NCI-H226 (cell line): ENCODE measurements around the gene RFX2.
A peak's percentile ranks its signal among the peaks of the same experiment; 100 is the strongest.
"Not testable (repeated sequence)": the region's sequence is repeated elsewhere in the genome, so short reads cannot be mapped to it uniquely, and the experiment has no call there.

Experiments
- DNase-seq: peaks from one replicate; pipeline ENCODE4 v3.0.0-alpha.2; 2015

Gene RFX2

GRCh38 chr19:6010107-6010506 lies 100.2 kb downstream of the RFX2 start:
- DNase-seq = no peak

- no peak for DNase-seq
Observed at GRCh38 chr19:6007866-6008265, 102.4 kb downstream of the RFX2 start.

DNA sequence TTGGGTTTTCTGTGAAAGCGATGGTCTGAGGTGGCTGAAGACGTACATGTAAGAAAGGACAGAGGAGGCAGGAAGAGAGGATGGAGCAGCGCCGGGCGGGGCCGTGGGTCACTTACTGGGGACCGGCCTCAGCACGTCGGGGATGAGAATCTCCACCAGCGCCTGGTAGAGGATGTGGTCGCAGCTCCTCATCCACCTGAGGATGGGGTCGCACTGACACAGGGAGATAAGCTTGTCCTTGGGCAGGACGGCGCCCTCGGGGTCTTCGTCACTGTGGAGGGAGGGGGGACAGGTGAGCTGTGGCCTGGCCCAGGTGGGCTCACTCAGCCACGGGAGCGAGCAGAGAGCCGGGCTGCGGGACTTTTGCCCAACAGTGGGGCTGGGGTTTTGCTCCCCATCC lies 103.4 kb downstream of the RFX2 start:
- DNase-seq = no peak

DNA sequence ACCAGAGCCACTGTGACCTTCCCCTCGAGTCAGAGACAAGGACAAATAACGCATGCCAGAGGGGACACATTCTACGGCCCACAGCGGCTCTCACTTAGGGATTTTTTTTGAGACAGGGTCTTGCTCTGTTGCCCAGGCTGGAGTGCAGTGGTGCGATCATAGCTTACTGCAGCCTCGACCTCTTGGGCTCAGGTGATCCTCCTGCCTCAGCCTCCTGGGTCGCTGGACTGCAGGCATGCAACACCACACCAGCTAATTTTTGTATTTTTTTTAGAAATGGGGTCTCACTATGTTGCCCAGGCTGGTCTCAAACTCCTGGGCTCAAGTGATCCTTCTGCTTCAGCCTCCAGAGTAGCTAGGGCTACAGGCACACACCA lies 104.2 kb downstream of the RFX2 start:
- DNase-seq = not testable (repeated sequence)

DNA sequence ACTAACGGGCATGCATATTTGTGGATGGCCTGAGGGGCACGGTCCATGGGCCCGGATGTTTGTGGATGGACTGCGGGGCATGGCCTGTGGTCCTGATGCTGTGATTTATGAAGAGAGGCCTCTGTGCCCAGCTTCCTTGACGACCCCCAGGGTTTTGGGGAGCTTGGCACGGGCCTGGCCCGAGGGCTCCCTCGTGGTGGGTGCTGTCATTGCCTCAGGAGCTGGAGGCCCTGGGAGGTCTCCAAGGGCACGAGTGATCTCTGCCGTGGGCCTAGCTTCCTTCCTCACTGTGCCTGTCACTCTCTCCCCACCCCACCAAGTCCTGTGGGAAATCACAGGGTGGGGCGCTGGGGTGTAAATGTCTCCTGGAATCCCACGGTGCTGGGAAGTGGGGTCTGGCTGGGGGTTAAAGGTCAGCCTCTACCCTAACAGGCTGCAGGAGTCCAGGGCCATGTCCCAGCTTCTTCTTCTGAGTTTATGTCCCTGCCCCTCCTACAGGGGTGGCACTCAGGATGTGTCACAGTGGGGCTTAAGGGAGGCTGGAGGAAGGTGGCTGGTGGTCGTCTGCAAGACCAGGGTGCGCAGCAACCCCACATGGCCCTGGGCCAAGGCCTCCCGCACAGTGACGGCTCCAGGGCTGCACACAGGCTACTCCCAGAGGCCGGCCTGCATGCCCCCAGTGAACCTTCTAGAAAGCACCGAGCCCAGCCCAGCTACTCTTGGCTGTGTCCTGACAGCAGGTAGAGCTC lies 104.8 kb downstream of the RFX2 start:
- no peak for DNase-seq

DNA sequence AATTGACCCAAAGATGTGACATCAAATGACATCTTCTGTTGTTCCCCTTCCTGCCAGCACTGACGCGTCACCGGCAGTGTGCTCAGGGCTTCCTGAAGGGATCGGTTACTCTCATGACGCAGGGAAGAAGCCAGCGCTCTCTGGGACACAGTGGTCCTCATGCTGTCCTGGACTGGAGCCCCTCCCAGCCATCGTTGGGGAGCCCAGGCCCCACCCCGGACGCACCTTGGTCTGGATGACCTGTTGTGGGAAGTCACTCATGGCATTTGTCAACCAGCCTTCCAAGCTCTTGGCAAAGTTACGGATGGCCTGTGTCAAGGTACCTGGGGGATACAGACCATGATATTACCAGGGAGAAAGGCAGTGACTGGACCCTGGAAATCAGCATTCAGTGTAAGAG lies 106.3 kb downstream of the RFX2 start:
- DNase-seq = no peak

- DNase-seq = no peak
Observed at GRCh38 chr19:6002591-6002990, 107.7 kb downstream of the RFX2 start.

GRCh38 chr19:6000228-6000847 lies 110.0 kb downstream of the RFX2 start:
- no peak for DNase-seq

DNA sequence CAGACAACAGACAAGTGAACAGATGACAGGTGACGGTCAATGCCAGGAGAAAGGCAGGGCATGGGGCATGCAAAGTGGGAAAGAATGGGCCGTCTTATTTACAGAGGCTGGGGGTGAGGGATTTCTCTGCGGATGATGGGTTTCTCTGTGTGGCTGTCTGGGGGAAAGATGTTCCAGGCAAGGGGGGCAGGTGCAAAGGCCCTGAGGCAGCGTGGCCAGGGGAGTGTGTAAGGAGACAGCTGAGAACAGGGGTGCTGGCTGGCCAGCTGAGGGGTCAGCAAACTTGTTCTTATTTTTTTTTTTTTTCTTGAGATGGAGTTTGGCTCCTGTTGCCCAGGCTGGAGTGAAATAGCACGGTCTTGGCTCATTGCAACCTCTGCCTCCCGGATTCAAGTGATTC lies 110.6 kb downstream of the RFX2 start:
- no peak for DNase-seq

DNA sequence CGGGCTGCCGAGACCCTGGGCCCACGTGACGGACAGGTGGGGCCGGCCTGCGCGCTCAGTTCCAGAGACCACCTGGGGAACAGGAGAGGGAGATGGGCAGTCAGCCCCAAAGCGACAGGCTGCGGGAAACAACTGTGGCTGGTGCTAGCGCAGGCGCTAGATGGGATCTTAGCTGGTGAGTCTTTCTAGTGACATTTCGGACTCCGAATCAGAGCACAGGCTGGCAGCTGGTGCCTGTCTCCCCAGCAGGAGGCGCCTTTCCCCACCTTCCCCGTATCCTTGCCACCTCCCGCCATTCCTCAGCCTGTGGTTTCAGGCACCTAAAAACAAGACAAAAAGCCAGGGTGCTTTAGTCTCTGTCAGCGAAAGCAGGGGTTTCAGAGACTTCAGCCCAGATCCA lies 112.9 kb downstream of the RFX2 start:
- DNase-seq = no peak

- no peak for DNase-seq
Observed at GRCh38 chr19:5996623-5997320, 113.5 kb downstream of the RFX2 start.

GRCh38 chr19:5996102-5996501 lies 114.2 kb downstream of the RFX2 start:
- DNase-seq = no peak

DNA sequence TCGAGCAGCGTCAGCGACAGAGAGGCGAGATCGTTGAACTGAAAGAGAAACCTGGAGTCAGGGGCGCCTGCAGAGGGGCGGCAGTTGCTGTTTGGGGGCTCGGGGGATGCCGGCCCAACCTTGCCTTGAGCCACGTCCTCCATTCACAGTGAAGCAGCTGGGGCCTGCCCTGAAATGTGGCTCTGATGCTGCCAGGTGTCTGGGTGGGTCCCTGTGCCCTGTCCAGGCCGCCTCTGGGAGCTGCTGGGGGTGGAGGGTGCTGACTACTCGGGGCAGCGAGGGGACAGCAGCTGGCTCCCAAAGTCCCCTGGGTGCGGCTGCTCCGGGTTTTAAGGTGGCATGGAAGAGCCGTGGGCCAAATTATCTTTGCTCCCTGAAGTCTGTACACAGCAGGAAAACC lies 114.7 kb downstream of the RFX2 start:
- no peak for DNase-seq

DNA sequence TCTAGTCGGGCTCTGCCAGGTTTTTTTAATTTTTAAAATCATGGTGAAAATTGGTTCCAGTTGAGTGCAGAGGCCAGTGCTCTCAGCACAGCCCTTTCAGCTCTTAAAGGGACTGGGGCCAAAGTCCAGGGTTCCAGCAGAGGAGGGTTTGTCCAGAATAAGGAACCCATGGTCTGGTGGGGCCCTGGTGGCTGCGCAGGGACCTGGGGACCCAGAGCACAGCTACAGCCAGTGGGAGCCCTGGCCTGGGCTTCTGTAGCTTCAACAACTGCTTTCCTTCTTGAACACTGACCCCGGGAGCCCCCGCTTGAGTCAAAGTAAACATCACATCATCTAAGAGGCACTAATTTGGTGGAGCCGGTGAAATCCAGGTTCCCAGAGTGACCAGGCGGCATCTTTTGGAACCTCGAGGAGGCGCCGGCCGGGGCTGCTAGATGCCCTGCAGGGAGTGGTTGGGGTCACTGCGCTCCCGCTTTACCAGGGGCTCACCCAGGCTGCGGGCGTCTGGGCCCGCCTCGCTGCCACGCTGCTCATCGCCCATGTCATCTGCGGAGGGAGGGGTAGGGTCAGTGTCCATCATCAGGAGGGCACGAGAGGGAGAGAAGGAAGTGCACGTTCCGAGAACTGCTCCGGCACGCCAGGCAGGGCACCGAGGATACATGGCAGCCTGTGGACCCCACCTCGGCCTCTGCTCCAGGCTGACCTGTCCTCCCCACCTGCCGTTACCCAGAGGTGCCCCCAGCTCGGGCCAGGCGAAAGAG lies 115.7 kb downstream of the RFX2 start:
- no peak for DNase-seq

DNA sequence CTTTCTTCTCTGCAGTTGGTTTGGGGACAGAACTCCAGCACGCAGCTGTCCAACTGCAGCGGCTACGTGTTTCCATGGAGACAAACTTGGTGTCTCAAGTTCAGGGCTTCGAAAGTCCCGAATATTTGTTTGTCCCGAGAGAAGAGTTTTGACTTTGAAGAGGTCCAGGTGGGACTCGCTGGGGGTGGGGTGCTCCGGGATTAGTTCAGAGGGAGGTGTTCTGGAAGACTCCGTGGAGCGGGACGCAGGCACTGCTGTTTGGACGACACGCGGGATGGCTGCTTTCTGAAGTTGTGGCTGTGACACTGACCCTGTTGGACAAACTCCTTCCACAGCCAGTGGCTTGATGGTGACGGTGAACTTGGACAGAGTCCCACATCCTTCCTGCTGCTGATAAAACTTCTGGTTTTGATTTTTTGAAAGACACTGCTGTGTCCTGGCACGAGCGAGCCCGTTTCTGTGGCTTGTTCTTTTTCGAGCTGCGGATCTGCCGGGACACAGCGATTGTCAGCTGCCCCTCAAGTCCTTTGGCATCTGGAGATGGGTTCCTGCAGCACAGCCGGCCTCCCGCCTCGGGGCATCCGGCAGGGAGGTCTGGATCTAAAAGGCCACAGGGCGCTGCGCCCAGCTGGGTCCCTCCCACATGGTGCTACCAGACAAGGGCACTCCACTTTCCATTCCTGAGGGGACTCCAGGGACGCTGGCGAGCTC lies 116.5 kb downstream of the RFX2 start:
- DNase-seq = no peak

GRCh38 chr19:5993201-5993600 lies 117.1 kb downstream of the RFX2 start:
- no peak for DNase-seq

DNA sequence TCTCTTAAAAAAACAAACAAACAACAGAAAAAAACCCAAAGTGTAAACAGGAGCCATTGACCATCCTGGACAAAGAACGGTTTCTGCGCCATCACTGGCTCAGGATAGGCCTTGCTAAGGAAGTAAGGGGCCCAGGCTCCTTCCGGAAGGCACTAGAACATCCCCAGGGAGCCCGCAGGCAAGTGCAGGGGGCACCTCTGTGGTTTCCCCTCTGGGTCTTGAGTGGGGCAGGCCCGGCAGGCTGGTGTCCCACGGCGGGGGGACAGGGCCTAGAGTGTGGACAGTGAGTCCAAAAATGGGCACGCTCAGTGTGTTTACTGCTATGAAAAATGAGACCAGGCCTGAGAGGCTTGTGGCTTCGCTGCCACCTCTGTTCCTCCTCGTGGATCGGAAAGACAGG lies 117.5 kb downstream of the RFX2 start:
- DNase-seq = no peak

- DNase-seq = no peak
Observed at GRCh38 chr19:5991244-5991838, 119.0 kb downstream of the RFX2 start.

DNA sequence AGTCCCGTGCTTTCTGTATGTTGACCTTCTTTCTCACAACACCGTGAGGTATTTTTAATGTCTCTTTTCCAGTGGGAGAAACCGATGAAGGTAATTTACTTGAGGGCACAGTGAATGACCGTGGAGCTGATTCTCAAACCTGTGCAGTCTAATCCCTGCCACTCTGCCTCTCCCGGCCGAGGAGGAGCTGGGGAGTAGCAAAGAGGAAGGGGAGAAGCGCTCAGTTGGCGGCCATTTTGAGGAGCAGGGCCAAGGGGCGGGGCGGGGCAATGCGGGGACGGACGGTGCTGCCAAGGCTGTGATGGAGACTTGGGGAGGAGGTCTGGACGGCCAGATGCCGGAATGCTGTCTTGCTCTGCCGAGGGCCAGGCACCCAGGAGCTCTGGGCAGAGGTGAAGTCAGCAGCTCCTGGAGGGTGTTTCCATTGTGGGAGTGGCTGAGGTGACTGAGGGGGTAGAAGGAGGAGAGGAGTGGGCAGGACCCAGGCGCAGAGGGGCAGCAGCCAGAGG lies 120.0 kb downstream of the RFX2 start:
- DNase-seq = peak; percentile 51

DNA sequence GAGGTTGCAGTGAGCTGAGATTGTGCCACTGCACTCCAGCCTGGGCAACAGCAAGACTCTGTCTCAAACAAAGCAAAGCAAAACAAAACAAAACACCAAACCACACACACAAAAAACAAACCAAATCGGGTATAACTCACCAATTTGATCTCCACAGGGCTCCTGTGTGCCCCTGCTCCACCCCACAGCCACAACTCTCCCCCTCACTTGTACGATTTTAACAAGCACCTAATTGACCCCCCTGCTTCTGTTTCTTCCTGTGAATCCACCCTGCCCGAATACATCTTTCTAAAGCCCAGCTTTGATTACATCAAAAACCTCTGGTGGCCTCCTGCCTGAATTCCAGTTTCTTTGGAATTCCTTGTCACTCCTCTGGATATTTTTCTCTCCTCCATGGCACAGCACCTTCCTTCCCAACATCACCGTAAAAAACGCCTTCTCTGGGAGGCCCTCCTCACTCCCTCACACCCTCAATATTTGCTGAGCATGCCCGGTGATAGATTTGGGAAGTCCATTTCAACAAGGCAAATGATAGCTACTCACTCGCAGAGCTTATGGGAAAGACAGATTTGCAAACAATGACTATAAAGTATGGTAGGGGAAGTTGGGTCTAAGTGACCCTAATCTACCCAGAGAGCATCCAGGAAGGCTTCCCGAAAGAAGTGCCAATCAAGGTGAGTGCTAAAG lies 120.8 kb downstream of the RFX2 start:
- no peak for DNase-seq

- no peak for DNase-seq
Observed at GRCh38 chr19:5988517-5989387, 121.5 kb downstream of the RFX2 start.
